ENCODE results near the gene RNMT.
A peak's percentile ranks its signal among the peaks of the same experiment; 100 is the strongest.

RNMT gene

DNA sequence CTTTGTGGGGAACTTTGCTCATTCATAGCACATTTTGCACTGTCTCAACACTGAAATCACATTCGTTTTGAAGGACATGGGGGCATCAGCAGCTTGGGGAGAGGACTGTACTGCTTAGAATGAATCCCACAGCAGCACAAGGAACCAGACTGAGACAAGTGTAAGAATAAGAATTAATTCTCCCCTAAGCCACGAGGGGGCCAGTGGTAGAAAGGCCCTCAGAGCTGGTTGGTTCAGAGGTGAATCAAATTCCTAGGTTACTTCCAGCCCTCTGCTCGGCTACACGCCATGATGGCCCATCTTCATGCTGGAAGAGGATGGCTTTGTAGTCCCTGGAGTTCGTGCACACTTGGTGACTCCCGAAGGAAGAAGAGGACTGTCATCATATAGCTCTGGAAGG, 85.5 kb downstream of the RNMT start:
- DNase-seq (ENCODE audit: low spot score) = peak; percentile 60

DNA sequence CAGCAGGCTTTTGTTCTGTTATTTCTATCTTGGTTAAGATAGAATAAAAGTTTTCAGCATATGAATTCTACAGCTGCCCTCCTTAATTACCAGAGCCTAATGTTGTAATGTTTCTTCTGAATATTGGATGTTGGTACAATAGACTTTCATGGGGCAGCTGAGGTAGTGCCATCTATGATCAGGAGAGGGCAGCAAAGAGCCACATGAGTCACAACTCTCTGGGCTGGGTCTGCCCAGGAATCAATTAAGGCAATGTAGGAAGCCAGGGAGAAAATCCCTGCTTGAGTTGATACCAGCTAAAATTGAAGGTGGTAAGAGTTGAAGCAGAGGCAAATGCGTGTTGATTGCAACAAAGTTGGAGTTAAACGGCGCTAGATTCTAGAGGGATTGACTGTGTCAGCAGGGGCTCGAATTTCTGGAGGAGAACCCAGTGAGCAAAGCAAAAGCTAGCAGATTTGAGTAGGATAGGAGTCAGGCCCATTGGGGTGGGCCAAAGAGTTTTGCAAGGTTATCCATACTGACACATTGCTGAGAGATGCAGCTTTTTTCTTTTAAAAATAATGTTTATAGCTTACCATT, 86.9 kb downstream of the RNMT start:
- peak; percentile 86 for DNase-seq (ENCODE audit: low spot score)

All from HuH-7 (cell line).